Stimulated activated CD4-positive, alpha-beta T cell treated with anti-CD3 and anti-CD28 coated beads, TNF-alpha, amount 100 ng/mL, for 48 hours (primary cell): Measurements from ENCODE around the gene C19orf53.

Experiments used
- DNase-seq, 3 donors: peaks; one replicate each; pipeline ENCODE4 v3.0.0-alpha.2; 2020; ENCODE audit warnings: low read depth in 3 of 3

C19orf53 gene

GRCh38 chr19:13796301-13797057 is 22.2 kb downstream of the C19orf53 start:
- DNase-seq = no peak

- no peak for DNase-seq
Observed at GRCh38 chr19:13797058-13797440, 22.8 kb downstream of the C19orf53 start.

- DNase-seq = no peak
Observed at GRCh38 chr19:13797870-13798269, 23.6 kb downstream of the C19orf53 start.

- no peak for DNase-seq
Observed at GRCh38 chr19:13799669-13800068, 25.4 kb downstream of the C19orf53 start.

GRCh38 chr19:13803038-13803437 is 28.8 kb downstream of the C19orf53 start:
- no peak for DNase-seq

- no peak for DNase-seq
Observed at GRCh38 chr19:13804830-13805683, 30.8 kb downstream of the C19orf53 start.

- DNase-seq = no peak
Observed at GRCh38 chr19:13806728-13807127, 32.5 kb downstream of the C19orf53 start.

- no peak for DNase-seq
Observed at GRCh38 chr19:13807421-13808021, 33.3 kb downstream of the C19orf53 start.

GRCh38 chr19:13808856-13809255 is 34.6 kb downstream of the C19orf53 start:
- DNase-seq = no peak

- no peak for DNase-seq
Observed at GRCh38 chr19:13812544-13812943, 38.3 kb downstream of the C19orf53 start.

- no peak for DNase-seq
Observed at GRCh38 chr19:13813147-13813546, 38.9 kb downstream of the C19orf53 start.

- no peak for DNase-seq
Observed at GRCh38 chr19:13814550-13814949, 40.3 kb downstream of the C19orf53 start.

- no peak for DNase-seq
Observed at GRCh38 chr19:13817018-13817614, 42.9 kb downstream of the C19orf53 start.

- no peak for DNase-seq
Observed at GRCh38 chr19:13817615-13818371, 43.5 kb downstream of the C19orf53 start.

GRCh38 chr19:13819238-13819637 is 45.0 kb downstream of the C19orf53 start:
- no peak for DNase-seq

GRCh38 chr19:13821292-13821691 is 47.0 kb downstream of the C19orf53 start:
- DNase-seq = no peak

GRCh38 chr19:13823256-13823655 is 49.0 kb downstream of the C19orf53 start:
- no peak for DNase-seq

- DNase-seq = no peak
Observed at GRCh38 chr19:13823901-13824300, 49.6 kb downstream of the C19orf53 start.

GRCh38 chr19:13824703-13825102 is 50.4 kb downstream of the C19orf53 start:
- no peak for DNase-seq

- no peak for DNase-seq
Observed at GRCh38 chr19:13825489-13826441, 51.5 kb downstream of the C19orf53 start.
